ENCODE measurements around the gene PC. TPM values are rescaled to one million over a fixed set of nuclear protein-coding genes. Genes with fewer than 3 reads are reported as not detected.

Gene PC
- total RNA-seq, 2 donors from 2014 or later, result 6.5 to 9.1 TPM

- no peaks in the 10 kb centered on the region for H3K27me3 Mint-ChIP-seq
- no peaks in the 10 kb centered on the region for H3K9me3 Mint-ChIP-seq
- no peak overlapping the region for H3K27ac Mint-ChIP-seq
- no peak for DNase-seq (ENCODE audit: low spot score)
- H3K4me1 Mint-ChIP-seq (ENCODE audit: low read depth in 2 of 2), result no peaks in the 10 kb centered on the region
- no peak for ATAC-seq
- H3K4me3 Mint-ChIP-seq, result no peak overlapping the region
- H3K36me3 Mint-ChIP-seq, result no peaks in the 10 kb centered on the region
Observed at GRCh38 chr11:66924272-66924671, 33.9 kb downstream of the PC start.

- Mint-ChIP-seq H3K36me3 (no peaks in the 10 kb centered on the region), H3K4me1 (ENCODE audit: low read depth in 2 of 2) (no peaks in the 10 kb centered on the region), H3K4me3 (no peak overlapping the region), H3K27me3 (no peaks in the 10 kb centered on the region), H3K9me3 (no peaks in the 10 kb centered on the region), H3K27ac (no peak overlapping the region)
- no peak for DNase-seq (ENCODE audit: low spot score)
- ATAC-seq, result no peak
Observed at GRCh38 chr11:66922551-66922950, 35.6 kb downstream of the PC start.

GRCh38 chr11:66920978-66921784, 37.0 kb downstream of the PC start:
- H3K9me3 Mint-ChIP-seq, result no peaks in the 10 kb centered on the region
- no peak for ATAC-seq
- H3K4me1 Mint-ChIP-seq (ENCODE audit: low read depth in 2 of 2), result no peaks in the 10 kb centered on the region
- H3K4me3 Mint-ChIP-seq, result no peak overlapping the region
- DNase-seq (ENCODE audit: low spot score), result no peak
- H3K27ac Mint-ChIP-seq, result no peak overlapping the region
- no peaks in the 10 kb centered on the region for H3K27me3 Mint-ChIP-seq
- no peaks in the 10 kb centered on the region for H3K36me3 Mint-ChIP-seq

- Mint-ChIP-seq H3K4me1 (ENCODE audit: low read depth in 2 of 2) (no peaks in the 10 kb centered on the region), H3K27me3 (no peaks in the 10 kb centered on the region), H3K4me3 (no peak overlapping the region), H3K9me3 (no peaks in the 10 kb centered on the region), H3K36me3 (no peaks in the 10 kb centered on the region), H3K27ac (no peak overlapping the region)
- no peak for DNase-seq (ENCODE audit: low spot score)
- ATAC-seq, result no peak
Observed at GRCh38 chr11:66919923-66920322, 38.3 kb downstream of the PC start.

- Mint-ChIP-seq H3K4me3 (no peak overlapping the region), H3K9me3 (no peaks in the 10 kb centered on the region), H3K36me3 (no peaks in the 10 kb centered on the region), H3K4me1 (ENCODE audit: low read depth in 2 of 2) (no peaks in the 10 kb centered on the region), H3K27me3 (no peaks in the 10 kb centered on the region), H3K27ac (no peak overlapping the region)
- DNase-seq (ENCODE audit: low spot score) (no peak), ATAC-seq (no peak)
Observed at GRCh38 chr11:66918741-66919140, 39.4 kb downstream of the PC start.

GRCh38 chr11:66915866-66916265, 42.3 kb downstream of the PC start:
- no peak for ATAC-seq
- Mint-ChIP-seq H3K36me3 (no peaks in the 10 kb centered on the region), H3K9me3 (no peaks in the 10 kb centered on the region), H3K27me3 (no peaks in the 10 kb centered on the region), H3K27ac (no peak overlapping the region), H3K4me1 (ENCODE audit: low read depth in 2 of 2) (no peaks in the 10 kb centered on the region), H3K4me3 (no peak overlapping the region)
- DNase-seq (ENCODE audit: low spot score), result no peak

- no peak overlapping the region for H3K4me3 Mint-ChIP-seq
- ATAC-seq, result no peak
- no peaks in the 10 kb centered on the region for H3K36me3 Mint-ChIP-seq
- no peaks in the 10 kb centered on the region for H3K4me1 Mint-ChIP-seq (ENCODE audit: low read depth in 2 of 2)
- H3K27me3 Mint-ChIP-seq, result no peaks in the 10 kb centered on the region
- no peak for DNase-seq (ENCODE audit: low spot score)
- H3K9me3 Mint-ChIP-seq, result no peaks in the 10 kb centered on the region
- H3K27ac Mint-ChIP-seq, result no peak overlapping the region
Observed at GRCh38 chr11:66915046-66915832, 42.9 kb downstream of the PC start.

- H3K4me3 Mint-ChIP-seq, result no peak overlapping the region
Observed at GRCh38 chr11:66914505-66914904, 43.7 kb downstream of the PC start.

GRCh38 chr11:66912911-66913310, 45.3 kb downstream of the PC start:
- no peaks in the 10 kb centered on the region for H3K9me3 Mint-ChIP-seq
- H3K4me1 Mint-ChIP-seq (ENCODE audit: low read depth in 2 of 2), result no peaks in the 10 kb centered on the region
- DNase-seq (ENCODE audit: low spot score) (no peak), ATAC-seq (no peak)
- no peak overlapping the region for H3K27ac Mint-ChIP-seq
- H3K27me3 Mint-ChIP-seq, result no peaks in the 10 kb centered on the region
- H3K4me3 Mint-ChIP-seq, result no peak overlapping the region
- no peaks in the 10 kb centered on the region for H3K36me3 Mint-ChIP-seq

More at GRCh38 chr11:66914505-66914904, 43.7 kb downstream of the PC start:
- DNase-seq (ENCODE audit: low spot score), result no peak
- Mint-ChIP-seq H3K27ac (no peak overlapping the region), H3K4me1 (ENCODE audit: low read depth in 2 of 2) (no peaks in the 10 kb centered on the region), H3K36me3 (no peaks in the 10 kb centered on the region), H3K27me3 (no peaks in the 10 kb centered on the region), H3K9me3 (no peaks in the 10 kb centered on the region)
- no peak for ATAC-seq

GRCh38 chr11:66912361-66912760, 45.8 kb downstream of the PC start:
- Mint-ChIP-seq H3K36me3 (no peaks in the 10 kb centered on the region), H3K9me3 (no peaks in the 10 kb centered on the region), H3K4me3 (no peak overlapping the region), H3K27me3 (no peaks in the 10 kb centered on the region), H3K27ac (no peak overlapping the region), H3K4me1 (ENCODE audit: low read depth in 2 of 2) (no peaks in the 10 kb centered on the region)
- DNase-seq (ENCODE audit: low spot score) (no peak), ATAC-seq (no peak)

GRCh38 chr11:66910669-66911068, 47.5 kb downstream of the PC start:
- peaks cover 0 to under 1% of the 10 kb centered on the region in 2 donors for H3K27me3 Mint-ChIP-seq

GRCh38 chr11:66910016-66910415, 48.2 kb downstream of the PC start:
- H3K27ac Mint-ChIP-seq, result no peak overlapping the region
- no peak overlapping the region for H3K4me3 Mint-ChIP-seq
- ATAC-seq (no peak), DNase-seq (ENCODE audit: low spot score) (no peak)
- no peaks in the 10 kb centered on the region for H3K36me3 Mint-ChIP-seq
- H3K9me3 Mint-ChIP-seq, result no peaks in the 10 kb centered on the region
- peaks cover under 1 to 7% of the 10 kb centered on the region in 2 donors for H3K27me3 Mint-ChIP-seq
- no peaks in the 10 kb centered on the region for H3K4me1 Mint-ChIP-seq (ENCODE audit: low read depth in 2 of 2)

More at GRCh38 chr11:66910669-66911068, 47.5 kb downstream of the PC start:
- Mint-ChIP-seq H3K4me1 (ENCODE audit: low read depth in 2 of 2) (no peaks in the 10 kb centered on the region), H3K4me3 (no peak overlapping the region), H3K27ac (no peak overlapping the region), H3K9me3 (no peaks in the 10 kb centered on the region), H3K36me3 (no peaks in the 10 kb centered on the region)
- ATAC-seq (no peak), DNase-seq (ENCODE audit: low spot score) (no peak)

- ATAC-seq, result no peak
- peaks cover 2 to 7% of the 10 kb centered on the region in 2 donors for H3K27me3 Mint-ChIP-seq
- no peak overlapping the region for H3K27ac Mint-ChIP-seq
- DNase-seq (ENCODE audit: low spot score), result no peak
- H3K4me3 Mint-ChIP-seq, result no peak overlapping the region
- H3K36me3 Mint-ChIP-seq, result no peaks in the 10 kb centered on the region
- no peaks in the 10 kb centered on the region for H3K9me3 Mint-ChIP-seq
- H3K4me1 Mint-ChIP-seq (ENCODE audit: low read depth in 2 of 2), result no peaks in the 10 kb centered on the region
Observed at GRCh38 chr11:66909181-66909580, 49.0 kb downstream of the PC start.
